Choroid plexus epithelial cell (primary cell): ENCODE results near the gene NUP85.
A peak's percentile ranks its signal among the peaks of the same experiment; 100 is the strongest.

ENCODE experiments used
- DNase-seq: peaks from one replicate; pipeline ENCODE4 v3.0.0-alpha.2; 2010; ENCODE audit warnings: low read depth
- H3K4me3 ChIP-seq: 2 replicates; pipeline ENCODE4 v1.5.1; 2011; ENCODE audit warnings: low read depth, mild to moderate bottlenecking, control low read depth, low read length, moderate library complexity
- CTCF ChIP-seq: conservative IDR thresholded peaks from 2 replicates; pipeline ENCODE4 v1.5.1; 2011; ENCODE audit warnings: low read depth, mild to moderate bottlenecking, control low read depth, inconsistent platforms, low read length, moderate library complexity

NUP85 gene

DNA sequence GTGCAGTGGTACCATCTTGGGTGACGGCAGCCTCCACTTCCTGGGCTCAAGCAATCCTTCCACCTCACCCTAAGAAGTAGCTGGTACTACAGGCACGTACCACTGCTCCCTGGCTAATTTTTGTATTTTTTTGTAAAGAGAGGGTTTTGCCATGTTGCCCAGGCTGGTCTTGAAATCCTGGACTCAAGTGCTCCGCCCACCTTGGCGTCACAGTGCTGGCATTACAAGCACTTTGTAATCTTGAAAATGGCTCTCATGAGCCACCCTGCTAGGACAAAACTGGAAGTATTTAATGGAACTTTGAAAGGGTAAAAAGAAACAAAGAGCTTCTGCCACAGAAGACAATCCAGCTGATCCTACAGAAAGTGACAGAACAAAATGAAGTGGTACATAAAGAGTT lies 32.0 kb upstream of the NUP85 start:
- TF ChIP-seq CTCF: no peak
- H3K4me3 ChIP-seq: no peak overlapping the region
- no peak for DNase-seq

DNA sequence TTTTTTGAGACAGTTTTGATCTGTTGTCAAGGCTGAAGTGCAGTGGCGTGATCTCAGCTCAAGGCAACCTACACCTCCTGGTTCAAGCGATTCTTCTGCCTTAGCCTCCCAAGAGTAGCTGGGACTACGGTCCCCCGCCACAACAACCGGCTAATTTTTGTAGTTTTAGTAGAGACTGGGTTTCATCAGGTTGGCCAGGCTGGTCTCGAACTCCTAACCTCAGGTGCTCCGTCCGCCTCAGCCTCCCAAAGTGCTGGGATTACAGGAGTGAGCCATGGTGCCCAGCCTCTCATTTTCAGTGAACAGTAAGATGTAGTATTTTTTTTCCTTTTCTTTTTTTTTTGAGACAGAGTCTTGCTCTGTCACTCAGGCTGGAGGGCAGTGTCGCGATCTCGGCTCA lies 30.5 kb upstream of the NUP85 start:
- H3K4me3 ChIP-seq: no peak overlapping the region
- no peak for DNase-seq
- TF ChIP-seq CTCF: no peak

DNA sequence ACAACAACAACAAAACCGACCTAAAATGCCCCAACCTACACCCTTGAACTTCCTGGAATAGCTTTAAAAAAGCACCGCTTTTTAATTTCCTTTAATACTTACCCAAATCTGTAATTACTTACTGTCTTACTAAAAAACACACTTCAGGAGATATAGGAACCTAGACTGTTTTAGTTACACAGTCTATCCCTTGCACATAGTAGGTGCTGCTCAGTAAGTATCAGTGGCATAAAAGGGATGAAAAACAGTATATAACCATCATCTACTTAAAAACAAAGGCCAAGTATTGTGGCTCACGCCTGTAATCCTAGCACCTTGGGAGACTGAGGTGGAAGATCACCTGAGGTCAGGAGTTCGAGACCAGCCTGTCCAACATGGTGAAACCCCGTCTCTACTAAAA lies 28.9 kb upstream of the NUP85 start:
- no peak for TF ChIP-seq CTCF
- no peak for DNase-seq
- no peak overlapping the region for H3K4me3 ChIP-seq

GRCh38 chr17:75178453-75178852 lies 27.0 kb upstream of the NUP85 start:
- no peak overlapping the region for H3K4me3 ChIP-seq
- no peak for DNase-seq
- TF ChIP-seq CTCF: no peak

DNA sequence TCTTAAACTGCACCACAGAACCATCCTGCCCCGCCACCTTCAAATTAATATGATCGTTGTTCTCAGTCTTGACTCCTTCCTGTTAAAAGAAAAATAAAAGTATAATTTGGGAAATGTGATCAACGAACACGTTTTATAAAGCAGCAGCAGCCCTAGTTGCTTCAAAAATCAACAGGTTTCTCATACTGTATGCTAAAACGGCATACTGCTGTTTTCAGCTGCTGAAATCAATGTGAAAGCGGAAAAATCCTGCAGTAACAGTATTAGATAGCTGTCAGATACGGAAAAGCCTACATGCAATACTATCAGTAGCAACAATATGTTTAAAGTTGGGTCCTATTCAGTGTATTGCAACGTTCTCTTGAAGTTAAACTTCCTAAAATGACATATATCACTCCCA lies 24.4 kb upstream of the NUP85 start:
- no peak for TF ChIP-seq CTCF
- H3K4me3 ChIP-seq: peak overlapping the region; percentile 73
- no peak for DNase-seq

DNA sequence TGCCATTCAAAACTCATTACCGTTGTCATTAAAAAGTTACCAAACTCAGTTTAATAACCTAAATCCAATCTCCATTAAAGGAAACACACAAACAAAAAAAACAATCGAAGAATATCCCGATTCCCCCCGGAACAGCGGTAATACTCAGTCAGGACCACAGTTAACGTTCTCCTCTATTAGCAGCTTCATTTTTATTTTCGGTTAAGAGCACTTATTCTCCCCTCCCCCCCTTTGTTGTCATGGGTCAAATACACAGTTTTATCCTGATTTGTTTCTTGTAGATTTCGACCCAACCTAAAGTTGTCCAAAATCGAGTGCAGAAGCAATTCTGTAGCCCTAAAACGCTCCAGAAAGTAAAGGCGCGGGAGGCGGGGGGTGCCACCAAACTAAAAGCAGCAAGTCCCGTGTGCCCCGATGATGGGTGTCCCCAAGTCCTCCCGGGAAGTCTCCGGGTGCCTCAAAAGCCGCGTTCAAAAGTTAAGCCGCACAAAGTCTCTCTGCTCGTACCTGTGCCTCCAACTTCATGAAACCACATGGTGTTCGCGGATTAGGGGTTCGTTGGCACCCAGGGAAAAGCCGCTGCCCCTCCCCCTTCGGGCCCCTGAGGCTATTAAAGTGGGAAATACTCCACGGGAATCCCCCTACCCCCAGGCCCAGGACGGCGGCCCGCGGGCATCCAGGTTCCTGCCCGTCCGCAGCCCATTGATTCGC lies 23.7 kb upstream of the NUP85 start:
- TF ChIP-seq CTCF: no peak
- peak overlapping the region; percentile 73 for H3K4me3 ChIP-seq
- peak; percentile 41 for DNase-seq

DNA sequence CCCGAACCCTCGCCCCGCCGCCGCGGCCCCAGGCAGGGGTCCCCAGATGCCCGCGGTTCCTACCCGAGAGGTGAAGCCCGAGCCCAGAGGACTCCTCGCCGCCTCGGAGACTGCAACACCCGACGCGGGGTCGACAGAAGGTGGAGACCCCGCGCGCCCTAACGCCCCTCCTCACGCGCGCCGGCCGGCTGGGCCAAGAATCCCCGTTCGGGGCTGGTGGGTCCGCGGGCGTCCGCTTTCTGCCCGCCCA lies 23.2 kb upstream of the NUP85 start:
- DNase-seq: no peak
- TF ChIP-seq CTCF: no peak
- peak overlapping the region; percentile 73 for H3K4me3 ChIP-seq
